ENCODE measurements around the gene RAPGEF2.

DNA sequence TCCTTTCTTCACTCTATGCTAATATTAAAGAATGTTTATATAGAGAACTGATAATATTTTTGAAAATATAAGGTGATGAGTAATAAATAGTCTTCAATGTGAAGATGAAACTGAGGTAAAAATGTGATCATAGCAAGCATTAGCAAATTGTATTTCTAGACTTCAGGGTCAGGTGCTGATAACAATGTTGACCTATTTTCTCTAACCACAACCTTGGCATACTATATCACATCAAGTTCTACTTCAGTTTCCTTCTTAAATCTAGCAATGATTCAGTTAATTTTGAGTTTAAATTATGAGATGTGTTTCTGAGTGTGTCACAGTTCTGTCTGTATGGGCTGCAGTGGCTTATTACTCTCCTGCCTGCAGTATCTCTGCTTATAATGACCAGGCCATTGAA, 209.4 kb downstream of the RAPGEF2 start:
- TF ChIP-seq CTCF (IDR thresholded peaks at IDR 0.05; ENCODE audit: insufficient read depth, low read length, poor library complexity, severe bottlenecking), result no peak
- TF ChIP-seq EZH2phosphoT487 (conservative IDR thresholded peaks at IDR 0.05; ENCODE audit: low read length), result no peak
